Caki2 (cell line): Measurements from ENCODE around the gene EDRF1. TPM values are rescaled to one million over a fixed set of nuclear protein-coding genes. Genes with fewer than 3 reads are reported as not detected.
"Not testable (repeated sequence)": the region's sequence is repeated elsewhere in the genome, so short reads cannot be mapped to it uniquely, and the experiment has no call there.

Source experiments
- DNase-seq: peaks from one replicate; pipeline ENCODE4 v3.0.0-alpha.2; 2015; ENCODE audit warnings: low read depth
- in situ Hi-C: cut with HindIII; loops from 2 replicates; pipeline ENCODE4 v1.10.0; 2016; ENCODE audit warnings: low sequenced_read_pairs, low pct_unique_long_range_greater_than_20kb, mixed read lengths
- total RNA-seq: library from RNA; depleted of rRNA; stranded (reverse); fragments of >200 nt; shearing (Covaris generic); gene quantifications from 2 replicates; pipeline ENCODE4 v1.2.3, GENCODE V29; 2014; ENCODE audit warnings: low replicate concordance

Gene EDRF1
- total RNA-seq, 1 experiment from 2014 or later = 11.0 TPM

DNA sequence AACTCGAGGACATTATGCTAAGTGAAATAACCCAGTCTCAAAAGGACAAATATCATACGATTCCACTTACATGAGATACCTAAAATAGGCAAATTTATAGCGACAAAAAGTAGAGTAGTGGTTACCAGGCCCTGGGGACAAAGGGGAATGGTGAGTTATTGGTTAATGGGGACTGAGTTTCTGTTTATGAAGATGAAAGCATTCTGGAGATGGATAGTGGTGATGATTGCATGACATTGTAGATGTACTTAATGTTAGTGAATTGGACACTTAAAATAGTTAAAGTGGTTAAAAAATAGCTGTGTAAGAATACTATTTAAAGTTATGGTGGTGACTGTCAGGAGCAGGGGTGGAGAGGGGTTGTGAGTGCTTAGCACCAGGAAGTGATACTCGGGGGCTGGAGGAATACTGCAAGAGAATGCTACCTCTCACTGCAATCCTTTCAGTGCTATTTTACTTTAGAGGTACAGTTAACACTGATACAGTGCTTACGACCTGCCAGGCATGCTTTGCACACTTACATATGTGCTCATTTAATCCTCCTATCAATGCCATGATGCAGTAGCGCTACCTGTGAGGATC is 19.9 kb upstream of the EDRF1 start:
- in situ Hi-C loops = no loop called here
- no peak for DNase-seq

DNA sequence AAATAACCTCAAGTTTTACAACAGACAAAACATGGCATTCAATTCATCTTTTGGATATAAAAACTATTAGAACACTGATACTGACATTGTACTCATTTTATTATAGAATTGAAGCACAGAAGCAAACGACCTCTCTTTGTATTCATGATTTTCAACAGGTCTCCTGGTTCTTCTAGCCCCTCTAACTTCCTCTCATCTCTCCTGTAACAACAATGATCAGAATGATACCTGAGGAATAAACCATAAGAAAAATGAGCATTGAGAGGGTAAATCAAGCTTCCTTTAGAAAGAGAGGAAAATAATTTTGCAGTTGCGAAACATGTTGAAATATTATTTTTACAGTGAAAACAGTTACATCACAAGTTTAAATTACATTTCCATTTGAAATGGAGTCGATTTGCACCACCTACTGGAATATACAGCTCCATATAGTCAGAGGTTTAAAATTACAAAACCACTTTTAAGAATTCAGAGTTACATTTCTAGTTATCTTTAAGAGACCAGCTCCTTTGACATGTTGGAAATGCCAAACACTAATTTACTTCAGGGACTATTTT is 19.1 kb upstream of the EDRF1 start:
- DNase-seq = no peak
- in situ Hi-C loops = no loop called here

DNA sequence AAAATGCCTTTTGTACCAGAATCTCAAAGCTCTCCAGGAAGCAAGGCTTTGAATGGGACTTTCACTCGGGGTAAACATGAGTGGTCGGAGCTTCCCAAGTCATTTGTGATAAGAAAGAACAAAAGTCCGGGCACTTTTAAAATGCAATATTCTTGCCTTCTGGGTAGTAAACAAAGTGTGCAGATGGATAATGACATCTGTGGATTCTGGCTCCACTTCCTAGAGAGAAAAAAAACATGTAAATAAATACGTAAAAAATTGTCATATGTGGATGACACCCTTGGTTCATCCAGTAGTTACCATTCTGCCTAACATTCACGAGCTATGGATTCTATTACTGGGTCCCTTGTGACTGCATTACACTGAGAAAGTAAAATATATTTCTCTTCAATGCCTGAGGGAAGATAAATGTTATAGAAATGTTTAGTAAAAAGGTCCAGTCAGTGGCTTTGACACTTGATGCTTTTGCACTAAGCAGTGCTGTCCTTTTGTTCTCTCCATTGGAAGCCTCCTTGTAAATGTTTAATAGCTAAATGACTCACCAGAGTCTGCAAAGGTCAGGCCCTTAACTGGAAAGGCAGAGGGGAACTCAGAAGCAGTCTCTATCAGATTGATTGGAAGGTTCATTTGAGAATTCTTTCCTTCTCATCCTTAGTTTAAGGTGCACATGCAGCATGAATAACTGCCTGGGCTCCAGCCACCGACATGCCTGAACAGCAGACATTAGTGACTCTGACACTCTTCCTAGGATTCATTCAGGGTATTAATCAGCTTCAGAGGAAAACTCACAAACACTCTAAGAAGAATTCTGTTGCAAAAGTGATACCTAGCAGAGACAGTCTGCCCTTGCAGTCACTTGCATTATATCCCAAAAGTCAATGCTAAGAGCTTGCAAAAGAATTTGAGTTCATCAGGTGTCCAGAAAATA is 11.7 kb upstream of the EDRF1 start:
- in situ Hi-C loops = no loop called here
- DNase-seq = peak; percentile 67

DNA sequence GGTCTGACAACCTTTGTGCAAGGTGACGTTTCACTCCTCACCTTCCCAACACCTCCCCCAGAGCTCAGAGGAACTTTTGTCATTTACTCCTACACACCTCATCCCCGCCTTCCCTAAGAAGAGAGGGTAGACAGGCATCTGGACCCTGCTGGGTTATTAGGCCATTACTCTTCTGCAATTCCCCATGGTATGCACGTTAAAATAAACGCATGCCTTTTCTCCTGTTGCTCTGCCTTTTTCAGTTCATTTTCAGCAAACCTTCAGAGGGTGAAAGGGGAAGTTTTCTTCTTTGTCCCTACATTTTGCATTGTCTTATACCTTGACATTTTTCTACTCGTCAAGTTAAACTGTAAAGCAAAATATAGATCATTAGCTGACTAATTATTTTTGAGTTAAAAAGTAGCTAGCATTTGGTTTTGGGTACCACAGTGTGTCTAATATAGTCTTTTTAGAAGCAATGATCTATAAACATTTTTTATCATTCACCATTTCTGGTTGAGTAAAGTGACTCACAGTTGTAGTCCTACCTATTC is 10.5 kb upstream of the EDRF1 start:
- DNase-seq = no peak
- in situ Hi-C loops = no loop called here

DNA sequence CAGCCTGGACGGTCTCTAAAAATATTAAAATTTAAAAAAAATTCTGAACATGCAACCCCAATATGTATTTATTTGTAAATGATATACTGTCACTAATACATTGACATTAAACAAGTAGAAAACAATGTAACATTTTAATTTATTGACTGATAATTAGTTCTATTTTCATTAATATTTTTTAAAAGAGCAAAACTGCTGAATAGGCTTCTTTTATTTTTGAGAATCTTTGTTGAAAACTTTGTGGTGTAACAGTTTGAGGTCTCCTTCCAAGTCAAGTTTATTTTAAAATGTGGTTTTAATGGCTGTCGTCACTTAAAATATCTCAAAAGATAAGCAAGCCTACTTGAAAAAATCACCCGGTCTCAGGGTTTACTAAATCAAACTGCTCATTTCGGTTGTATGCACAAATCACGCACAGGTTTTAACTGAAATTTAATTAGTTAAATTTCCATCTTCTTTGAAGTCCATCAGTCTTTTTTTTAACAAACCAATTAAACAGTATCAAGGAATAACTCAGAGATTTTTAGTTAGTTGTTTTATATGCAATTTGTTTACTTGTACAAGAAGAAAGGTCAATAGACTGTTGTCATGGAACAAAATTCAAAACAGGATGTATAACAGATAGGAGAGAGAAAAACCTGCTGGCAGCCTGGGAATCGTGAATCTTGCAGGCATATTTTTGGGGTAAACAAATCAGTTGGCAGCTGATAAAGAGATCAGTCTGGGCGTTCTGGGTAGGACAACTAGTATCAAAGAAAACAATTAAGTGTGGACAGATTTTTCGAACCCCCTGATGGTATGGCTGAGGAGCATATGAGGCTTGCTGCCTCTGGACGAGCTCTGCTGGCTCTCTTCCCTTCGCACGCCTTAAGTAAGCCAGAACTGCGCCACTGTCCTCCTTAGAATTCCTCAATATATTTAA is 9.7 kb upstream of the EDRF1 start:
- in situ Hi-C loops = no loop called here

DNA sequence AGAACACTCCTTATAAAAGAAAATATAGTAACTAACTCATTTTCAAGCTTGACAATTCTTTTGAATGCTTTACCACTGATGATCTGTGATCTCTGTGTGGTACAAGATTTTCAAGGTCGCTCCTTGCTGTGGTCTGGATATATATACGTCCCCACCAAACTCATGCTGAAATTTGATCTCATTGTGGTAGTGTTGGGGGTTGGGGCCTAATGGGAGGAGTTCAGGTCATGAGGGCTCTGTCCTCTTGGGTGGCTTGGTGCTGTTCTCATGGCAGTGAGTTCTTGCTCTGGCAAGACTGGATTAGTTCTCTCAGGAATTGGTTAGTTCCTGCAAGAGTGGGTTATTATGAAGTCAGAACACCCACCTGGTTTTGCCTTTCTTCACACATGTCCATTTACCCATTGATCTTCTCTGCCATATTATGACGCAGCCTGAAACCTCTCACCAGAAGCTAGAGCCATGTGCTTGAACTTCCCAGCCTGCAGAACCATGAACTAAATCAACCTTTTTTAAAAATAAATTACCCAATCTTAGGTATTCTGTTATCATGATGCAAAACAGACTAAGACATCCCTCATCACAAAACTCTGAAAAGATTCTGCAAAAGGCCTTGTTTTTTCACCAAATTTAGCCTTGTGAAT is 8.3 kb upstream of the EDRF1 start:
- in situ Hi-C loops = no loop called here
- no peak for DNase-seq

More for the DNA sequence above, 9.7 kb upstream of the EDRF1 start:
- no peak for DNase-seq

DNA sequence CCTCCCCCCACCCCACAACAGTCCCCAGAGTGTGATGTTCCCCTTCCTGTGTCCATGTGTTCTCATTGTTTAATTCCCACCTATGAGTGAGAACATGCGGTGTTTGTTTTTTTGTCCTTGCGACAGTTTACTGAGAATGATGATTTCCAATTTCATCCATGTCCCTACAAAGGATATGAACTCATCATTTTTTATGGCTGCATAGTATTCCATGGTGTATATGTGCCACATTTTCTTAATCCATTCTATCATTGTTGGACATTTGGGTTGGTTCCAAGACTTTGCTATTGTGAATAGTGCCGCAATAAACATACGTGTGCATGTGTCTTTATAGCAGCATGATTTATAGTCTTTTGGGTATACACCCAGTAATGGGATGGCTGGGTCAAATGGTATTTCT is 4.8 kb upstream of the EDRF1 start:
- DNase-seq, in situ Hi-C loops: not testable (repeated sequence)

DNA sequence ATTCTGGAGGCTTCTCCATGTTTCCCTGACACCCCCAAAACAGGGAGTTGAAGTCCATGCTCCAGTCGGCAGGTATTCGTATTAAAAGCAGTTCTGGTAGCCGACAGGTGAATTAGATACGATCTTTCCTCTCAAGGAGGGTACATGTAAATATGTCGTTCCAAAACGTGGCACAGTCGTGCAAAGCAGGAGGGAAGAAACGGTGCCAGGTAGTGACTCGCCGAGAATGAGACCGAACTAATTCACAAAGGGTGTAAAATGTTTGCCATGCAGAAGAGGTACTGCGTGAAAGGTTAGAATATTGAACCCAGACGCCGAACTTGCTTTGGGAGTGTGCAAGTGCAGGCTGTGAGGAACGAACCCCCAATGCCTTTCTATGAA is 483 bp downstream of the EDRF1 start:
- in situ Hi-C loops = no loop called here
- no peak for DNase-seq

DNA sequence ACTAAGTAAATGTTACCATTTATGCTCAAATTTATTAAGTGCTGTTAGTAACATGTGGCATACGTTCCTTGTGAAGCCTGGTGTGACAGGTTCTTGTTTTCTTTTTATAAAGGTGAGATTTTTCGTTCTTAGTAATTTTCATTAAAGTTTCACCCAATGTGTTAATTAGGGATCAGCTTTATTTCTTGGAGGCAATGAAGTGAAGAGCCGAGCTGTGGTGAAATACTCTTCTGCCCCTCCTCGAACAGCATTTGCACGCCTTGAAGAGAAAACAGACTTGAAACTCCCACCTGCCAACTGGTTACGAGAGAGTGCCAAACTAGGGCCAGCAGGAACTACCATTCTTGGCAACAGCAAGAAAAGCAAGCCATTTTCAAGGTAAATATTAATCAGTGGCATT is 1.5 kb downstream of the EDRF1 start:
- DNase-seq = no peak
- in situ Hi-C loops = no loop called here

DNA sequence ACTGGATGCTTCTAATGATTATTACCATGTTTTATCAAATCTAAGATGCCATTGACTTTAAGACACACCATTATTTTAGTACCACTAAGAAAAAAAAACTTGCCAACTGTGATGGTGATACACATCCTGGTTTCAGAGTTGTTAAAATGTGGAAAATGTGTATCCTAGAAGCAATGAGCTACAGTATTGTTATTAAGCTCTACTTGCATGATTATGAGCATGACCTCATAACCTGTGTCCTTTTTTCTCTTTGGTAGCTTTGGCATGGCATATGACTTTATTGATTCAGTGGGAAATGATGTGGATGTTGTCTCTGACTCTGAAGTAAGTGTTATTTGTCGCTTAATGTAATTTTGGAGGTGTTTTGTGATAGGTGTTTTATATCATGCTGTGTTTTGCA is 3.3 kb downstream of the EDRF1 start:
- in situ Hi-C loops = no loop called here
- DNase-seq = no peak

DNA sequence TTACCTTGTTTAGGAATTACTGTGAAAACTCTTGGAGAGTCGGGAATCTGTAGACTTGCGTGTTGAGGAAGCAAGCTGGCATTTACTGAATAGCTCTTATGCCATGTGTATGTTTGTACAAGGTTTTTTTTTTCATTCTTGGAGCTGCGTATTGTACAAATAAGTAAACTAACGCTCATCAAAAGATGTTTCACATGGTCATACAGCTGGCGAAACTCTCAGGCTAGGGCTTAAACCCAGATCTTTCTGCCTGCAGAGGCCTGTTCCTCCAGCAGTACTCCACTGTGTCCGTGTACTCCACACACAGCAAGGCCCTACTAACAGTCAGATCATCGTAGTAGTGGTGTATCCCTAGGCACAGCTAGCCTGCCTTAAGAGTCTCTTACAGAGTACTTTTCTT is 7.4 kb downstream of the EDRF1 start:
- in situ Hi-C loops = no loop called here
- no peak for DNase-seq

DNA sequence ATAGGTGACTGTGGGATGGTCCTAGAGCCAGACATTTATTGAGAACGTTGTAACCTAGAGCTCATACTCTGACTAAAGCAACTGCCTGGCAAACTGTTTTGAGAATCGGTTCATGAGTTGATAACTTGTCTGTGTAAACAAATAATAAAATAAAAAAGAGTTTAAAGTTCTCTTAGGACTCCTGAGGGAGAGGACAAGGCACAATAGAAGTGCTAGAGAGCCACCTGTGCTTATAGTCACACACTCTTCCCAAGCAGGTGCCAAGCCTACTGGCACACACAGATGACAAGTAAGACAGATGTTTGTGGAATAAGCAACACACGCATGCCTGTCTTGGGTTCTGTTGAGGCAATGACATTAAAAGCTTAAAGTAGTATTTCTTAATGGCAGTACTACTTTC is 7.9 kb downstream of the EDRF1 start:
- in situ Hi-C loops = no loop called here
- no peak for DNase-seq

DNA sequence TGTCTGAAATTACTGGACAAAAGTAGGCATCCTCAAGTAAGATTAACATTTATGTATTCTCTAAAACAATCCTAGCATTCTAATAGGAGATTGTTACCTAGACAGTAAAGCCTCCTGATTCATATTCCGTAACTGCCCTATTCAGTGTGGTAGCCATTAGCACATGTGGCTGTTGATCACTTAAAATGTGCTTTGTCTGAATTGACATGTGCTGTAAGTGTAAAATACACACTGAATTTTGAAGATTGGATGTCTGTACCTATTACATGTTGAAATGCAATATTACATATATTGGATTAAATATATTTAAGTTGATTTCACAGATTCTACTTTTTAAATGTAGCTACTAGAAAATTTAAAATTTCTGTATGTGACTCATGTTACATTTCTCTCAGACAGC is 14.6 kb downstream of the EDRF1 start:
- in situ Hi-C loops = no loop called here

DNA sequence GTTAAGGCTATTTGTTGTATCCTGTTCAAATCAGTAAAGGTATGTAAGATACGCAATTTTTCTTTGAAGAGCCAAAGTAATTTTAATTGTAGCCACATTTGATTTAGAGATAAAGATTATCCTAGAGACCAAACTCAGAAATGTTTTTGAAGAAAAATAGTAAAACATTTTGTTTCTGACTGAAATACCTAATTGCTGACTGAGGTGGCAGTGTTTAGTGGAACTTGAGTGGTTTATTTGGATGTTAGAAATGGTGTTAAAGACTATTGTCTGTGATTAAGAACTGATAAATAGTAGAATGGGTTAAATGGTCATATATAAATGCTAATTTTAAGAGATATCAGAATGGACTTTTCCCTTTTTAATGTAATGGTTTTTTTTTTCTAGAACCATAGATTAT is 15.3 kb downstream of the EDRF1 start:
- no peak for DNase-seq
- in situ Hi-C loops = no loop called here

More for the DNA sequence above, 14.6 kb downstream of the EDRF1 start:
- DNase-seq = no peak

DNA sequence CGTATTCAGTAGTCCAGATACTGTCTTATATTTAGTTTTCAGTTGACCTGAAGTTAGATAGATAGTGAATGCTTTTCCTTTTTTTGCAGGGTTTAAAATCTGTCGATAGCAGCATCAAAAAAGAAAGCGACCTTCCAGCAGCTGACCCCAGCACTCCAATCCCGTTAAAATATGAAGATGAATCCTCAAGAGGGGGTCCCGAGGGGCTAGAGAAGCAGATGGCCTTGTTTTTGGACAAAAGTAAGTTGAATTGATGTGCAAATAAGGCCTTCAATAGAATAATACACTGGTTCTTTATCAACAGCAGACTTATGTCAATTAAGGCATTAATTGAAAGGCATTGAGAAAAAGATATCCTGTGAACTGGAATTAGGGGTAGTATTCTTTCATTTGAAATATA is 18.7 kb downstream of the EDRF1 start:
- no peak for DNase-seq
- in situ Hi-C loops = no loop called here

DNA sequence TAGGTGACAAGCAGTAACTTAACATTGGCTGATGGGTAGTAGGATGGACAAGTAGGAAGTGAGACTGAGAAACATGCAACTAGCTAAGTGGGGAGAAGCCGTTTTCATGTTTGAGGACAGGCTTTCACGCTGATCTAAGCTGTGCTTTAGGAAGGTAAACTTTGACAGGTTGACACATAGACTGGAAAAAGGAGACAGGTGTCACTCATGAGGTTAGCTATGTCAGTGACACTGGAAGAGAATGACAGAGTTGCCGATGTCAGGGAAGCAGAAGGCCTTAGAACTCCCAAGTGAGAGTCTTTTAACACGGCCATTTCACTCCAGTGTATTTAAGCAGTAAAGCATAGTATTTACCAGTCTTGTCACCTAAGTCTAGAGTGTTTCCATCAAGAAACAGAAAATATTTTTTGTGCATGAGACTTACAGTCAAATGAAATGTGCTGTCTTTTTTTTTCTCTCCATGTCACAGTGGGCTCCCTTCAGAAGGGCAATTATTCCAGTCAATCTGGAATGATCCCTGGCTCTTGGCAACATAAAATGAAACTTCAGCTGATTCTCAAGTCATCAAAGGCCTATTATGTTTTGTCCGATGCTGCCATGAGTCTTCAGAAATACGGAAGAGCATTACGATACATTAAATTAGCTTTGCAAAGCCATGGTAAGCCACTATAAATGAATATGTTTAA is 20.6 kb downstream of the EDRF1 start:
- no peak for DNase-seq
- in situ Hi-C loops = no loop called here

DNA sequence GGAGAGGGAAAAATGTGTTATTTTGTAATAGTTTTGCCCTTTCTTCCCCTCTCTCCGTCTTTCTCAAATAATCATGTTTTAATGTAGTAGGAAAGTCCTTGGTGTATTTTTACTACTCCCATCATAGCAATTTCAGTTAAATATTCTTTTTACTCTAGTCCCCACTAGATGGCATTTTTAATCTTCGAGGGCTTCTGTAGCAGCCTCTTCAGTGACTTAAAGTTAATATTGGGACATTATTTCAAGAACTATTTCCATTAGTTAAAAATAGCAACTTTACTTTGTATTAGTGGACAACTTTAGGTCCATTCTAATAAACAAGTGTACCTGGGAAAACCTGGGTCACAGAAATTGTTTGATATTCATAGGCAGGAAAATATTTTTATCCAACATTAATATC is 23.0 kb downstream of the EDRF1 start:
- in situ Hi-C loops = no loop called here
- DNase-seq = no peak
